Retinal pigment epithelial cell (primary cell): ENCODE results near the gene CAV3.
"Not testable (repeated sequence)": the region's sequence is repeated elsewhere in the genome, so short reads cannot be mapped to it uniquely, and the experiment has no call there.

ENCODE experiments used
- DNase-seq: peaks from one replicate; pipeline ENCODE4 v3.0.0-alpha.2; 2010; ENCODE audit warnings: low read depth
- H3K4me3 ChIP-seq: 2 replicates; pipeline ENCODE4 v1.5.1; 2011; ENCODE audit warnings: mild to moderate bottlenecking, low read length, control low read depth, moderate library complexity
- TF ChIP-seq, protein P1 (sequence below): conservative IDR thresholded peaks from 2 replicates; pipeline ENCODE4 v1.5.1; 2011; ENCODE audit warnings: low read depth, low read length, control low read depth, inconsistent platforms

Gene CAV3

DNA sequence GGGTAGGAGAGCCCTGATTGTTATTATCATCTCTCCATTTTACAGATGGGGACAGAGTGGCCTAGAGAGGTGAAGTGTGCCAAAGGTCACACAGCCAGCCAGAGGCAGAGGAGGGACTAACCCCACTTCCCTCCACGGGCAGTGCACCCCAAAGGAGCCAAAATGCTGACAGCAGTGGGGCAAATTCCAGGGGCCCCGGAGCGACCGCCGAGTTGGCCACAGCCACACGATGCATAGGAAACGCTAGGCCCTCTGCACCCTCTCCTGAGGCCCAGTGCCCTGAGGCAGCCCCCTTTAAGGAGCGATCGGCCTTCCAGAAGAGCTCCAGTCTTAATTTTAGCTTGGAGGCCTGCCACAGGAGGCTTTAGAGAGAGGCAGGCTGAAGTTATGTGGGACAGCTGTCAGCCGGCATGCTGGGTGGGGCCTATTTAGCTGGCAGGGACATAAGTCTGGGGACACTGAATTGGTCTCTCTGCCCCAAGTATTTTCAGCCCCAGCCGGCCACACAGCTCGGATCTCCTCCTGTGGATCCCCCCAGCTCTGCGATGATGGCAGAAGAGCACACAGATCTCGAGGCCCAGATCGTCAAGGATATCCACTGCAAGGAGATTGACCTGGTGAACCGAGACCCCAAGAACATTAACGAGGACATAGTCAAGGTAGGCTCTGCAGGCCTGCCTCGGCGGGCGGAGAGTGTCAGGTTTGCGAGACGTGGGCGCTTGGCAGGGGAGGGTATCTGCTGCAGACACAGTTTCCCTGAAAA lies at the start of gene CAV3:
TSS of gene CAV3 (plus strand) at position 471 of the 763 bp plus-strand sequence. CDS start at position 546, 75 bp downstream.
- TF ChIP-seq, protein P1, sequence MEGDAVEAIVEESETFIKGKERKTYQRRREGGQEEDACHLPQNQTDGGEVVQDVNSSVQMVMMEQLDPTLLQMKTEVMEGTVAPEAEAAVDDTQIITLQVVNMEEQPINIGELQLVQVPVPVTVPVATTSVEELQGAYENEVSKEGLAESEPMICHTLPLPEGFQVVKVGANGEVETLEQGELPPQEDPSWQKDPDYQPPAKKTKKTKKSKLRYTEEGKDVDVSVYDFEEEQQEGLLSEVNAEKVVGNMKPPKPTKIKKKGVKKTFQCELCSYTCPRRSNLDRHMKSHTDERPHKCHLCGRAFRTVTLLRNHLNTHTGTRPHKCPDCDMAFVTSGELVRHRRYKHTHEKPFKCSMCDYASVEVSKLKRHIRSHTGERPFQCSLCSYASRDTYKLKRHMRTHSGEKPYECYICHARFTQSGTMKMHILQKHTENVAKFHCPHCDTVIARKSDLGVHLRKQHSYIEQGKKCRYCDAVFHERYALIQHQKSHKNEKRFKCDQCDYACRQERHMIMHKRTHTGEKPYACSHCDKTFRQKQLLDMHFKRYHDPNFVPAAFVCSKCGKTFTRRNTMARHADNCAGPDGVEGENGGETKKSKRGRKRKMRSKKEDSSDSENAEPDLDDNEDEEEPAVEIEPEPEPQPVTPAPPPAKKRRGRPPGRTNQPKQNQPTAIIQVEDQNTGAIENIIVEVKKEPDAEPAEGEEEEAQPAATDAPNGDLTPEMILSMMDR, result no peak
- DNase-seq, result no peak

DNA sequence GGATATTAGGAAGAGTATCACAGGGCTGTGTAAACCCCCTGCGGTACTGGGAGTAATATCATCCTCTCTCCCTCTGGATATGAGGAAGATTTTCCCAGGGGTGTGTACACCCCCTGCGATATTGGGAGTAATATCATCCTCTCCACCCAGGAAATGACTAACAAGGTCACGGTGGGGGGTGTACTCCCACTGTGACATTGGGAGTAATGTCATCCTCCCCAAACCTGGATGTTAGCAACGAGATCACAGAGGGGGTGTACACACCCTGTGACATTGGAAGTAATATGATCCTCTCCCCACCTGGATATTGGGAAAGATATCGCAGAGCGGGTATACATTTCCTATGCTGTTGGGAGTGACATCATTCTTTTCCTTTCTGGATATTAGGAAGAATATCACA lies 48.6 kb upstream of the CAV3 start:
- not testable (repeated sequence) for H3K4me3 ChIP-seq, DNase-seq

More for the DNA sequence above, at the start of gene CAV3:
- no peak within 1 kb of the TSS for H3K4me3 ChIP-seq

DNA sequence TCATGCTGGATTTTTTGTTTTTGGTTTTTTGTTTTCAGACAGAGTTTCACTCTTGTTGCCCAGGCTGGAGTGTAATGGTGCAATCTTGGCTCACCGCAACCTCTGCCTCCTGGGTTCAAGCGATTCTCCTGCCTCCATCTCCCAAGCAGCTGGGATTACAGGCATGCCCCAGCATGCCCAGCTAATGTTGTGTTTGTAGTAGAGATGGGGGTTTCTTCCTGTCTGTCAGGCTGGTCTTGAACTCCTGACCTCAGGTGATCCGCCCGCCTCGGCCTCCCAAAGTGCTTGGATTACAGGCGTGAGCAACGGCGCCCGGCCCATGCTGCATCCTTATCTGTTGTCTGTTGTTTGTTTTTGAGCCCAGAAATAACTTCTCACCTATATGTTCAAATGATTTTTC lies 42.3 kb upstream of the CAV3 start:
- not testable (repeated sequence) for H3K4me3 ChIP-seq, DNase-seq

DNA sequence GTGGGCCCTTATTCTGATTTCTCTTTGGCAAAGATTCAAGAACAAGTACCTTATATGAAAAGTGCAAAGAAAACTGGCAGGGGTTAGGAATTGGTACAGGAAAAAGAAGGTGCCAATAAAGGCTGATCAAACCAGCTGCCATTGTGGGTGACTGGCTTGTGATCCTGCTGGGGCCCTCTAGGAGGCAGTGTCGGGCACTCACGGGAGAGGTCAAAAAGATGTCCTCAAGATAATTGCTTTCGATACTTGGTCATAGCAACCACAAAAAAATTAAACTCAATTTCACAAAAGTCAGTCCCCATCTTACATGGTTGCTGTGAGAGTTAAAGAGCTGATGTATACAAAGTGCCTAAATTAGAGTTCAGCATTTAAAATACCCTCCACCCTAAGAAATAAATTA lies 31.0 kb upstream of the CAV3 start:
- no peak overlapping the region for H3K4me3 ChIP-seq
- DNase-seq, result no peak

DNA sequence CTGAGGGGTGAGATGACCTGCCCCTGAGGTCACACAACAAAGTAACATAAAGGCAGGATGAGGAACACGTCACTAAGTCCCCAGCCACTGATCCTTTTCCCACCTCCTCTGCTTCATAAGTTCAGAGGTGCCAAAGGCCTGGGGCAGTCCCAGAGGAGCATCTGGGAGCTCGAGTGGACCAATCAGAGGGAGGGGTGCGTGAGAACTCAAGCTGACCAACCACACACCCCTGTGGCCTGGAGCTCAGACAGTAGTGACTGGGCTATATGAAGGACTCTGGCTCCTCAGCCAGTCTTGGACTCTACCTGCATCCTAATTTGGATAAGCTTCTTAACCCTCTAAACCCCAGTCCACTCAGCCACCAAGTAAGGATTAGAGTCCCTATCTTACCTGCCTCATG lies 28.0 kb upstream of the CAV3 start:
- TF ChIP-seq, protein P1, result no peak
- DNase-seq, result no peak
- H3K4me3 ChIP-seq, result no peak overlapping the region

More for the DNA sequence above, 31.0 kb upstream of the CAV3 start:
- TF ChIP-seq, protein P1, result peak; percentile 50

DNA sequence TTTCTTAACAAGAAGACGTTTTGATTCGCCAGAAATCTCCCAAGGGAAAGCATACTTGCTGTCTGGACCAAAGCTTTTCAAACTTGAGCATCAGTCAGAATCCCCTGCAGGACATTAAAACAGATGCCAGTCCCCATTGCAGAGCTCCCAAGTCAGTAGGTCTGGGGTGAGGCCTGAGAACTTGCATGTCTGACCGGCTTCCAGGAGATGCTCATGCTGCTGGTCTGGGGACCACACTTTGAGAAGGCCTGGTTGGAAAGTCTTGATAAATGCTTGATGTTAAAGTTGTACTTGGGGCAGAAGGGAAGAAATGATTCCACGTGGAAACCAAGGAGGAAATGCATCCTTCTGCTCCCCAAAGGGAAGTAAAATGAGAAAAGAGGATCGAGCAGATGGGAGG lies 24.3 kb upstream of the CAV3 start:
- DNase-seq, result no peak
- TF ChIP-seq, protein P1, result no peak
- no peak overlapping the region for H3K4me3 ChIP-seq

DNA sequence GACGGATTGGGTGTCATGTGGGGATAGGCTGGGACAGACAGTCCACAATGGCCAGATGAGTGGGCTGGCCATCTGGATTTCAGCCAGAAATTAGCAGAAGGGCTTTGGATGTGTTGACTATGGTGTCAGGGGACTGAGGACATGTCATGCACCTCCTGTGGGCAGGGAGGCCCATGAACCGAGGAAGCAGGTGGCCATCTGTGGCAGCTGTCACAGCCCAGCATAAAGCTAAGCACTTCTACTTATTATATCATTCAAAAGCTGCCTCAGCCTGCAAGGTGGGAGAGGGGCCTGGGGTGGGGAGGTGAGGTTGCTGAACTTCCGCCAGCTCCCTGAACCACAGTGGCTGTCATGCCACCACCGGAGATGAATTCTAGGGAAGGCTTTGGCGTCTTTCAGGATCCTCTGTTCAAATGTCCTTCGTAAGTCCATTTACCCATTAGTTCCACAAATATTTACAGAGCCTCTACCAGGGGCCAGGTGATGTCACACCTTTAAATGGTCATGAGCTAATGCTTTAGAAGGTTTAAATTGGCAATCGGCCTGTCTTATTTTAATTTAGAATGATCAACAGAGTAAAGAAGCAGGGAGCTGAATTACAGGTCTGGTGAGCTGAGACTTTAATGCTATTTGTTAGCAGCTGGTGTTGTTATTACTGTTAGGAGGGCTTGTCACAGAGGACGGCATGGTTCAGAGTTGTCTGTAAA lies 23.6 kb upstream of the CAV3 start:
- no peak for DNase-seq
- no peak overlapping the region for H3K4me3 ChIP-seq
- TF ChIP-seq, protein P1, result no peak
